A673 (cell line): ENCODE results near the gene ACE.

Source experiments
- EZH2 ChIP-seq: fragments of 200-600 bp; sonication (generic); IDR thresholded peaks from 2 replicates; pipeline ENCODE4 v1.6.1; 2017; ENCODE audit warnings: borderline replicate concordance, low read depth, mild to moderate bottlenecking, mixed read lengths, antibody characterized with exemption, low read length; ENCODE audit not compliant: poor library complexity, severe bottlenecking
- TF ChIP-seq, protein P1 (sequence below): fragments of 300-800, 200-600 bp; sonication (generic); conservative IDR thresholded peaks from 2 replicates; pipeline ENCODE4 v1.5.1; 2017; ENCODE audit warnings: low read depth, mild to moderate bottlenecking, antibody characterized with exemption, low read length, moderate library complexity, mixed read lengths

DNA sequence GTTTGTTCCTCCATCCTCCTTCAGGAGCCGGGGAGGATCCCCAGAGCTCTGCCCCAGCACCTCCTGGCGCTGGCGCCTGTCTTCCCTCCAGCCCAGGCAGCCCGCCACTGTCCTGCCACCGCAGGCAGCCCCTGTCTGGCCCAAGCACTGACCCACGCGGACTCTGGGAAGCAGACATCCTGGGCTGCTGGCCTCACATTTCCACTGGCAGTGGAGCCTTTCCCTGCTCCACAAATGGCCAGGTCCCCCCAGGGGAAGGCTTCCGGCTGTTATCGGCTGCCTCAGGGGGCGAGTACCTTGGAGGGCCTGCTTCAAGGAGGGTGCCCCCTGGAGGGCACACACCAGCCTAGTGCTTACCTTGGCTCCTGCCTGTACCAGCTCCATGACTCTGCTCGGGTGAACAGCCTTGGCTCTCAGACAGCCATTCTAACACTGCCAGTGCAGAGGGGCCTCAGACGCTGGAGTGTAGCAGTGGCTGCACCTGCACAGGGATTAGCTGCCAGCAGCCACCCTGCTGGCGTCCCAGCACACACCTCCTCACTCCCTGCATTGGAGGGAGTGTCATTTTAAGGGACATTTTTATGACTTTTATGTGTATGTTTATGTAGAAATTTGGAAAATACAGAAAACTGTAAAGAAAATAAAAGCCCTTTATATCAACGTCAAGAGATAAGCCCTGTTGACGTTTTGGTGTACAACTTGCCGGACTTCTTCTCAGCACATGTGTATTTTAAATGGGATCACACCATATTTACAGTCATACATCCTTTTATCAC is 21.0 kb downstream of the ACE start:
- TF ChIP-seq, protein P1, sequence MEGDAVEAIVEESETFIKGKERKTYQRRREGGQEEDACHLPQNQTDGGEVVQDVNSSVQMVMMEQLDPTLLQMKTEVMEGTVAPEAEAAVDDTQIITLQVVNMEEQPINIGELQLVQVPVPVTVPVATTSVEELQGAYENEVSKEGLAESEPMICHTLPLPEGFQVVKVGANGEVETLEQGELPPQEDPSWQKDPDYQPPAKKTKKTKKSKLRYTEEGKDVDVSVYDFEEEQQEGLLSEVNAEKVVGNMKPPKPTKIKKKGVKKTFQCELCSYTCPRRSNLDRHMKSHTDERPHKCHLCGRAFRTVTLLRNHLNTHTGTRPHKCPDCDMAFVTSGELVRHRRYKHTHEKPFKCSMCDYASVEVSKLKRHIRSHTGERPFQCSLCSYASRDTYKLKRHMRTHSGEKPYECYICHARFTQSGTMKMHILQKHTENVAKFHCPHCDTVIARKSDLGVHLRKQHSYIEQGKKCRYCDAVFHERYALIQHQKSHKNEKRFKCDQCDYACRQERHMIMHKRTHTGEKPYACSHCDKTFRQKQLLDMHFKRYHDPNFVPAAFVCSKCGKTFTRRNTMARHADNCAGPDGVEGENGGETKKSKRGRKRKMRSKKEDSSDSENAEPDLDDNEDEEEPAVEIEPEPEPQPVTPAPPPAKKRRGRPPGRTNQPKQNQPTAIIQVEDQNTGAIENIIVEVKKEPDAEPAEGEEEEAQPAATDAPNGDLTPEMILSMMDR, result 0 out of 2 replicates have a peak, but pooled peaks have one; percentile 31
- no peak for TF ChIP-seq EZH2
